ENCODE measurements around the gene UCK2.

The UCK2 gene

DNA sequence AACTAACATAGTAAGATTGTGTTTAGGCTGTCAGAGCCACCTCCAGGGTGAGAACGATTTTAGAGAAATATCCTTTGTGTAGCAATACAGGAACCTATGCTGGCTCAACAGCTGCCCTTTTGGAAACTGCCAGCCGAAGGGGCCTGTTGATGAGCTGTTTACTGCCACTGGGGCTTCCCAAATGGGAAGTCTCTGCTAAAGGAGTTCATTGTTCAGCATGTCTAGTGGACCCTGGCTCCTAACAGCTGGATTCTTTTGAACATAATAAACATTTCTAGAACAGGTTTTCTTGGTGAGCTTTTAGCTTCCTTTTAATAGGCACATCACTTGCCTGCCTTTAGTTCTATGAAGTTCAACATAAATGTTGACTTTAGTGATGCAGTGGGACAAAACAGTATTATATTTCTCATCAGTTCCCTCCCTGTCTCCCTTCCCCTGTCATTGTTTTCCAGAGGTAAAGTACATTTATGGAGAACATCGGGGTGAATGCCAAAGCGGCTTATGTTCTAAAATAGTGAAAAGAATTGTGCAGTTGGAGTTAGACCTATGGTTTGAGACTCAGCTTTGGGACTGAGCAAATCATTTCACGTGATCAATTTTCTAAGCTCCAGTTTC is 57.4 kb downstream of the UCK2 start:
- H3K27me3 Mint-ChIP-seq = no peaks in the 10 kb centered on the region
- H3K9me3 Mint-ChIP-seq = no peaks in the 10 kb centered on the region
- no peak overlapping the region for H3K27ac Mint-ChIP-seq
- no peaks in the 10 kb centered on the region for H3K36me3 Mint-ChIP-seq
- H3K4me1 Mint-ChIP-seq = peaks cover 6% of the 10 kb centered on the region
- no peak for DNase-seq
- CTCF ChIA-PET = interaction anchor here (1.1 to 1.5 kb wide), 2 partner anchors 17 to 46 kb away, joined by 3 to 5 read pairs; no protein-coding TSS in a partner anchor
- H3K4me3 Mint-ChIP-seq = no peak overlapping the region

DNA sequence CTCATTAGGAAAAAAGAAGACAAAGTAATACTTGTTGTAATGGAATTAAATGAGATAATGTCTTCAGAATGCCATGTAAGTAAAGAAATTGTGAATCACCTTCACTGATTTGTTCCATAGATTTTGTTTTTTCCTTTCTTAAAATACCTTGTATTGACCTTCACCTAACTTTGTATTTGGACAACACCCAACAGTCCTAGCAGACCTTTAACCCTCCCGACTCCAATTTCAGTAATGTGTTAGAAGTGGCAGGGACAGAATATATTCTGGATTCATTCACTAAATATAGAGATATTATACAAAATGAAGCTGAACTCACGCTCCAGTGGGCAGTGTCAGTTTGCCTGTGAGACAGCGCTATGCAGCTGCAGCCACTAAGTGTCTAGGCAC is 57.9 kb downstream of the UCK2 start:
- no peak for DNase-seq
- Mint-ChIP-seq H3K9me3 (no peaks in the 10 kb centered on the region), H3K27ac (no peak overlapping the region), H3K4me3 (no peak overlapping the region), H3K27me3 (no peaks in the 10 kb centered on the region), H3K36me3 (no peaks in the 10 kb centered on the region), H3K4me1 (peaks cover 2% of the 10 kb centered on the region)
- CTCF ChIA-PET = no interaction called here

DNA sequence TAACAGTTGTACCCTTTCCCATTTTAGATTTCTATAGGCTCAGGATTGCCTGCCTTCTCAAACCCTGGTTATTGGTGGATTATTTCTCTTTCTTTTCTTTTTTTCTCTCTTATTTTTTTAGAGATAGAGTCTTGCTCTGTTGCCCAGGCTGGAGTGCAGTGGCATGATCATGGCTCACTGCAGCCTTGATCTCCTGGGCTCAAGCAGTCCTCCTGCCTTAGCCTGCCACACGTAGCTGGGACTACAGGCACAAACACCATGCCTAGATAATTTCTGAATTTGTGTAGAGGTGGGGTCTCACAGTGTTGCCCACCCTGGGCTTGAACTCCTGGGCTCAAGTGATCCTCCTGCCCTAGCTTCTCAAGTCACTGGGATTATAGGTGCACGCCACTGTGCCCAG is 58.8 kb downstream of the UCK2 start:
- Mint-ChIP-seq H3K27me3 (no peaks in the 10 kb centered on the region), H3K36me3 (no peaks in the 10 kb centered on the region), H3K9me3 (no peaks in the 10 kb centered on the region), H3K4me3 (no peak overlapping the region), H3K4me1 (no peaks in the 10 kb centered on the region), H3K27ac (no peak overlapping the region)
- DNase-seq = no peak
- CTCF ChIA-PET = no interaction called here

DNA sequence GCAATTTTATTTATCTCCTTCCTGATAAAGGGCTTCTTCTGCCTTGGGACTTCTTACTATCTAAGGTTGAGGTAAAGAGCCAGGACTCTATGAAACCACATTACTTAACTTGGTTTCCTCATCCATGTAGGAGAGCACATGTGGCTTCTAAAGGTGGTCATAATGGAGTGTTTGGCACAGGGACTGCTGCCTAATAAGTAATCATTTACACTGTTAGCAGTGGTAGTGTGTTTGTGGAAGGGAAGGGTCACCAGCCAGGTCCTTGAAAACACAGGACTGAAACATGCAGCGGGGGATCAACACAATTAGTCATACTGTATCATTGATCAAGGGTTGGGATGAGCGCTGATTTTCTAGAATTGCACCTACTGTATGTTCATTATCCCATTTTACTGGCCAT is 59.6 kb downstream of the UCK2 start:
- H3K27me3 Mint-ChIP-seq = no peaks in the 10 kb centered on the region
- no peaks in the 10 kb centered on the region for H3K36me3 Mint-ChIP-seq
- H3K4me3 Mint-ChIP-seq = no peak overlapping the region
- DNase-seq = no peak
- H3K27ac Mint-ChIP-seq = no peak overlapping the region
- no peaks in the 10 kb centered on the region for H3K4me1 Mint-ChIP-seq
- no peaks in the 10 kb centered on the region for H3K9me3 Mint-ChIP-seq
- CTCF ChIA-PET = no interaction called here

DNA sequence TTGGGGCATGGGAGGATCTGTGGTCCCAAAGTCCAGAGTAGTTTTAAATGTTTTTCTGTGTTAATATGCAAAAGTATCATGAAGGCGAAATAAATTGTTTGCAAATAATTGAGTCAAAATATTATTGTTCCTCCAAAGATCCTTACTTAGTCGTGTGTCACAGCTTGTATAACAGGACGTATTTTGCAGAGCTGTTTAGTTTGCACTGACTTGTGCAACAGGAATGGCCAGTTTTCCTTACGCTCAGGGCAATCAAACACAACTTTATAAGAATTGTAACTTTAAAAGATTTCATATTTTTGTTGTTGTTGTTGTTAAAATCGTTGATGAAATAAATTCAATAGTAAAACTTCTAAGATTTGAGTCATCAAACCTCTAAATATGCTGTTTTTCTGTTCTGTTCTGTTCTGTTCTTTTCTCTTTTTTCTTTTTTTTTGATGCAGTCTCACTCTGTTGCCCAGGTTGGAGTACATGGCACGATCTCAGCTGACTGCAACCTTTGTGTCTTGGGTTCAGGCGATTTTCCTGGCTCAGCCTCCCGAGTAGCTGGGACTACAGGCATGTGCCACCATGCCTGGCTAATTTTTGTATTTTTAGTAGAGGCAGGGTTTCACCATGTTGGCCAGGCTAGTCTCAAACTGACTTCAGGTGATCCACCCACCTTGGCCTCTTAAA is 60.6 kb downstream of the UCK2 start:
- H3K9me3 Mint-ChIP-seq = no peaks in the 10 kb centered on the region
- H3K36me3 Mint-ChIP-seq = peaks cover 1% of the 10 kb centered on the region
- H3K27me3 Mint-ChIP-seq = no peaks in the 10 kb centered on the region
- CTCF ChIA-PET = no interaction called here
- H3K4me3 Mint-ChIP-seq = no peak overlapping the region
- H3K4me1 Mint-ChIP-seq = no peaks in the 10 kb centered on the region
- no peak overlapping the region for H3K27ac Mint-ChIP-seq
- DNase-seq = no peak

DNA sequence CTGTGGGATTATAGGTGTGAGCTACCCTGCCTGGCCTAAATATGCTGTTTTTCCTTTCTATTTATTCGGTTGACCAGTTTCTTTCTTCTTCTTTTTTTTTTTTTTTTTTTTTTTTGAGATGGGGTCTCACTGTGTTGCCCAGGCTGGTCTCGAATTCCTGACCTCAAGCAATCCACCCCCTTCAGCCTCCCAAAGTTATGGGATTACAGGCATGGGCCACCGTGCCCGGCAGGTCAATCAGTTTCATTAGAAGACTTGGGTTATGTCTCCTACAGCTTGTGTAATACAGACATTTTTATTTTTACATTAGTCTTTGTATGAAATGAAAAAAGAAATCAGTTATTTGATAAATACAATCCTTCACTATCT is 61.1 kb downstream of the UCK2 start:
- Mint-ChIP-seq H3K36me3 (peaks cover 1% of the 10 kb centered on the region), H3K4me1 (no peaks in the 10 kb centered on the region), H3K27me3 (no peaks in the 10 kb centered on the region), H3K9me3 (no peaks in the 10 kb centered on the region), H3K4me3 (no peak overlapping the region), H3K27ac (no peak overlapping the region)
- CTCF ChIA-PET = no interaction called here
- no peak for DNase-seq

DNA sequence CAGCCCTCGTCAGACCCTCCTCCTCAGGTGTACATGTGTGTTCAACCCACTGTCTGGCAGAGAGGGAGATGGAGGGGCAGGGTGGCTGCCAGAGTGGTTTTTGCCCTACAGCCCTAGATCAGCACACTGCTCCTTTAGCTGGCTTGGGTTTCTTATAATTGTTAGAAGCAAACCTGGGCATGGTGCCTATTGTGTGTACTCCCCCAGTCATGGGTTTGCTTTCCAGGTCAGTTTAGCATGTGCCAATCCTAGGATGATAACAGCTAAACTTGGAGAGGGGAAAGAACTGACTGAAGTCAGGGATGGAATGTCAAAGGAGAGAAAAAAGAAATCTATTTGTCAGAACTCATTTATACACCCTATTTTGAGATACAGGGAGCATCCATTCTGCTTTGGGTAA is 63.3 kb downstream of the UCK2 start:
- H3K27me3 Mint-ChIP-seq = no peaks in the 10 kb centered on the region
- CTCF ChIA-PET = no interaction called here
- H3K36me3 Mint-ChIP-seq = peaks cover 1% of the 10 kb centered on the region
- no peak overlapping the region for H3K4me3 Mint-ChIP-seq
- H3K4me1 Mint-ChIP-seq = no peaks in the 10 kb centered on the region
- no peaks in the 10 kb centered on the region for H3K9me3 Mint-ChIP-seq
- no peak for DNase-seq
- H3K27ac Mint-ChIP-seq = no peak overlapping the region

DNA sequence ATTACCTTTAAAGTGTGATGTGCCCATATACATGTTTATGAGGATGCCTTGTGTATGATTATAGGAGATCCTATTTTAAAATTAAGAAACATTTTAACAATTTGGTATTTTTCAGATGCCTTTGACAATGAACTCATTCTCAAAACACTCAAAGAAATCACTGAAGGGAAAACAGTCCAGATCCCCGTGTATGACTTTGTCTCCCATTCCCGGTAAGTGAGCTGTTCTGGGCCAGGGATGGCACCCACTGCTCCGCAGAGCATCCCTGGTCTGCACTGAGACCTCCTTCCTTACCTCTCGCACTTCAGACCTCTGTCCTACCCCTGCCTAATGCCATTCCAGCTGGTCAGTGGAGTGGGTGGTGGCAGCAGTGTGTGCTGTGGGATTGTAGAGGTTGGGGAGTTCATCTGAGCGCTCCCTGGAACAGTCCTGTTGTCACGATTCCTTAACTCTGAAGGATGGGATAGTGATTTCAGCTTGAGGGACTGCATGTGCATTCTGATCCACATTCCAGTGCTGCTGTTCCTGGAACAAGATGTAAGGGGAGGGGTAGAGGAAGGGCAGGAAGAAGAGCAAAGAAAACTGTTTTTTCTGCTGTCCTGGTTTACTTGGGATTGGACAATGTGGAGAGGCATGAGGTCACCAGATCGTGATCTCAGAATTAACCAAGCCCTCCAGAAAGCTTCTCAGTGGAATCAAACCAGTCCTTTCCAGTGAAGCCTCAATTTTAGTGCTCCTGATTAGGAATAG is 63.9 kb downstream of the UCK2 start:
- DNase-seq = no peak
- H3K36me3 Mint-ChIP-seq = peaks cover 1% of the 10 kb centered on the region
- no peaks in the 10 kb centered on the region for H3K4me1 Mint-ChIP-seq
- H3K4me3 Mint-ChIP-seq = no peak overlapping the region
- H3K9me3 Mint-ChIP-seq = no peaks in the 10 kb centered on the region
- no peak overlapping the region for H3K27ac Mint-ChIP-seq
- CTCF ChIA-PET = no interaction called here
- no peaks in the 10 kb centered on the region for H3K27me3 Mint-ChIP-seq

DNA sequence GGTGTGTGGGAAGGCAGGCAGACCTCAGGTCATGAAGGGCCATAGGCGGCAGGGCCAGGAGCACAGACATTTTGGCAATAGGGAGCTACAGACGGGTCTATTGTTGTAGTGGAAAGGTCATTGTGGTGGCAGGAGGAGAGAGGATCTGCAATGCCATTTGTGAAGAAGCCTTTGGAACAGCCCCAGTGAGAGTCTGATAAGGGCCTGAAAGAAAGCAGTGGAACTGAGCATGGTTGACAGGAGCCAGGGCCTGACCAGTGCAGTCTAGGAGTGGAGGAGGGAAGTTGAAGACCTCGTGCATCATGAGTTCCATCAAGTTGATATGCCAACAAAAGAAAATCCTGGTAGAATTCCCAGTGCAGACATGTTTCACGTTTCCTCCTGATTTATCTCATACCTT is 65.5 kb downstream of the UCK2 start:
- Mint-ChIP-seq H3K4me3 (no peak overlapping the region), H3K4me1 (peaks cover 10% of the 10 kb centered on the region), H3K27me3 (no peaks in the 10 kb centered on the region), H3K9me3 (no peaks in the 10 kb centered on the region), H3K36me3 (peaks cover 1% of the 10 kb centered on the region), H3K27ac (no peak overlapping the region)
- CTCF ChIA-PET = interaction anchor here (0.8 kb wide), 1 partner anchor 32 kb away, joined by 3 read pairs; no protein-coding TSS in a partner anchor
- no peak for DNase-seq

DNA sequence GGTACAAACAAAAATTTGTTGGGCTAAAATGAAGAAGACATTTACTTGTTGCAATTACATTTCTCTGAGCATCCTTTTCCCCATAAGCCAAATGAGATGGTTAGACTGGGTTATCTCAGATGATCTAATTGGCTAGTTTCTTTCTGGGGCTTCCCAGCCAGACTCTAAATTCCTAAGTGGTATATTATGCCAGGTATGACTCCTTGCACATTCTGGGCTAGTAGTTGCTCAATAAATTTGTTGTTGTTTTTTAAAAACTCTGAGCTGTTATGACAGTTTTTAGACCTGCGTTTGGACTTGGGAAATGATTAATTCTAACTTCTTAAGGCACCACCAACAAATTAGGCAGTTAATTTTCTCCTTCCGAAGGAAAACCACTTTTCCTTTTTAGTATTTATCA is 66.1 kb downstream of the UCK2 start:
- Mint-ChIP-seq H3K4me3 (no peak overlapping the region), H3K36me3 (peaks cover 1% of the 10 kb centered on the region), H3K9me3 (no peaks in the 10 kb centered on the region), H3K4me1 (peaks cover 10% of the 10 kb centered on the region), H3K27ac (no peak overlapping the region), H3K27me3 (no peaks in the 10 kb centered on the region)
- DNase-seq = no peak
- CTCF ChIA-PET = no interaction called here

DNA sequence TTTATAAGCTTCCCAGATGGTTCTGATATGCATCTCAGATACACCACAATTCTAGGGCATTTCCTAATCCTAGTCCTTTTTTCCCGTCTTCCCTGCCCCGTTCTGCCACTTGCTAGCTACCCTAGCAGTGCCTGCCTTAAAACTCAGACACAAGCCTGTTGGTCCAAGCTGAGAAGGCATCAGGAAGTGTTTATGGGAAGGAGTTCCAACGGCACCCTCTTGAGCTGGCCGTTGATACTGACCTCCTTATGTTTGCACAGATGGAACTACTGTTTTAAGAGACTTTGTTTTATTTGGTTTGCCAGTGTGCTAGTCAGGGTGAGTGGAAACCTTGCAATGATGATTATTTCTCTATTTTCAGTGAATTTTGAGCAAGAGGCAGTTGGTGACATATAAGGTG is 67.2 kb downstream of the UCK2 start:
- Mint-ChIP-seq H3K9me3 (no peaks in the 10 kb centered on the region), H3K36me3 (peaks cover 1% of the 10 kb centered on the region), H3K27me3 (no peaks in the 10 kb centered on the region), H3K27ac (no peak overlapping the region), H3K4me3 (no peak overlapping the region), H3K4me1 (peaks cover 10% of the 10 kb centered on the region)
- CTCF ChIA-PET = no interaction called here
- DNase-seq = no peak

DNA sequence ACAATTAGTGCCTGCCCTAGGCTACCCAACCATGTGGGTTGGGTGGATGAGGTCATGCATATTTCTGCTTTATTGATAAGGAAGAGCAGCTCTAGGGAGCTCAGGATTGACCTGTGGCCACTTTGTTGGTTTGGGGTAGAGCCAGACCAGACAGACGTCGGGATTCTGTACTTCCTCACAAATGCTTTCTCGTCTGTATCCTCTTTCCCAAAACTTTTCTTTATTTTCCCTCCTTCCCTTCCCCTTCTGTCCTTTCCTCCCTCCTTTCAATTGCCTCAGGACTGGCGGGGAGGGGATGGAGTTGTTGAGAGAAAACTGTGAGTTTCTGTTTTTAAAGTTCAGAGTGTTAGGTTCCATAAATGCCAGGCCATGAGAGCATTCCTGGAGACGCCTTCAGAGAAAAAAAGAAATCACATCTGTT is 68.0 kb downstream of the UCK2 start:
- Mint-ChIP-seq H3K4me1 (peaks cover 15% of the 10 kb centered on the region), H3K27ac (no peak overlapping the region), H3K9me3 (no peaks in the 10 kb centered on the region), H3K36me3 (peaks cover 1% of the 10 kb centered on the region), H3K27me3 (no peaks in the 10 kb centered on the region), H3K4me3 (no peak overlapping the region)
- DNase-seq = no peak
- CTCF ChIA-PET = no interaction called here

DNA sequence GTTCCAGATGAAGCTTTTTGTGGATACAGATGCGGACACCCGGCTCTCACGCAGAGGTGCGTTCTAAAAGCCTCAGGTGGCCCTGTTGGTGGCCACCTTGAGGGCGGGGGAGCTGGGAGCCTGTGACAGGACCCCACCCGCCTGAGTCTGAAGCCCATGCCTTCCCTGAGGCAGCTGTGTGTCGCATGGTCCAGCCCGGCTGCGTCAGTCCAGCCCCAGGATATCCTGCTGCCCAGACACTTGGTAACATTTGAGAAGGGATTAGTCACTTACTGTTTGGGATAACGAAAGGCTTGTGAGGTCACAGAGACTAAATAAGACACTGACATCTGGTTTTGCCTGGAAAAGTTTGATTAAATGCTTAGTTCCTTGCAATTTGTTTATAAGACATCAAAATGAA is 68.9 kb downstream of the UCK2 start:
- no peak overlapping the region for H3K27ac Mint-ChIP-seq
- CTCF ChIA-PET = no interaction called here
- peaks cover 1% of the 10 kb centered on the region for H3K36me3 Mint-ChIP-seq
- H3K27me3 Mint-ChIP-seq = no peaks in the 10 kb centered on the region
- H3K4me3 Mint-ChIP-seq = no peak overlapping the region
- H3K4me1 Mint-ChIP-seq = peaks cover 22% of the 10 kb centered on the region
- no peak for DNase-seq
- no peaks in the 10 kb centered on the region for H3K9me3 Mint-ChIP-seq

DNA sequence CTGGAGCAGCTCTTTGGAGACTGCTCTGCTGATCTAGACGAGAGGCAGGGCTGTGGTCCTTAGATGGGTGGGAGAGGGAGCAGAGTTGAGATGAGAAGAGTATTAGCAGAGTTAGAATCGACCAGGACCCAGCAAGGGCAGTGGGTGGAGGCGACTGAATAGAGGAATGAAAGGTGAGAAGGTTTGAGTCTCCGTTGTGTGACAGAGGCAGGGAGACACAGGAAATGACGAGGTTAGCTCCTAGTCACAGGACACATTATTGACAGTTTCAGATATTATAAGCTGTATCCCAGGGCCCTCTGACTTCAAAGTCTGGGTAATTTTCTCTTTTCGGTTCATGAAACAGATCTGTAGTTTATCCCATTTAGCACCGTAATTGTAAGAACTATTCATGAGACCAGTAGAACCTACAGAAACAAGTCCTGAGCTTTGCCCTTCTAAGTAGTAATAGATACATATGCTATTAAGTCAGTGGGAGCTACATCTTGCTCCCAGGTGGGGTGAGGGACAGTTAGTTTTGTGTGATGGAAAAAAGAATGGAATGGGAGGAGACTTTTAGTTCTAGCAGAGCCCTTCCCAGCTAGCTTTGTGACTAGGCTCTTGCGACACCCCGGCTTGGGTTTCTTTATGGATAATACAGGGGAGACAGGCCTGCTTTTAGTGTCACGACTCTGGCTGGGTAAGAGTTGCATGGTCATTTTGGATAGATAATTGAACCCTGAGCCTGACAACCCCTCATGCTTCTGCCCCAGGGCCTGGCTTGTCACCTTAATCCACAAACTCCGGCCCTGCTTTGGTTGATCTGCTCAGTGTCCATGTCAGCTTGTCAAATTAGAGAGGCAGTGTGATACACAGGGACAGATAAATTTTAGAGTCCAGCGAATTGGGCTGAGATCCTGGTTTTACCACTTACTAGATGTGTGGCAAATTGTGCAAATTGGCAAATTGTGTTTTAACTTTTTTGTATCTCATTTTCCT is 70.2 kb downstream of the UCK2 start:
- CTCF ChIA-PET = interaction anchor here (1.1 to 2.2 kb wide), 2 partner anchors 16 to 298 kb away, joined by 3 to 8 read pairs; no protein-coding TSS in a partner anchor
- Mint-ChIP-seq H3K36me3 (peaks cover 1% of the 10 kb centered on the region), H3K4me1 (peaks cover 22% of the 10 kb centered on the region), H3K9me3 (no peaks in the 10 kb centered on the region), H3K27me3 (no peaks in the 10 kb centered on the region), H3K27ac (no peak overlapping the region), H3K4me3 (no peak overlapping the region)
- DNase-seq = no peak

All from activated naive CD4-positive, alpha-beta T cell treated with anti-CD3 and anti-CD28 coated beads, Interleukin-2, amount 10 ng/mL, durations not matched to agents 7 days and 5 days (primary cell).